ENCODE results near the gene CADPS2. TPM values are rescaled to one million over a fixed set of nuclear protein-coding genes. Genes with fewer than 3 reads are reported as not detected.

CADPS2 gene
- total and polyA plus RNA-seq, 4 experiments from 2014 or later = not detected

GRCh38 chr7:122457325-122457724, 428.9 kb downstream of the CADPS2 start:
- H3K27me3 ChIP-seq (ENCODE audit: insufficient read depth, low read length) = no peaks in the 10 kb centered on the region
- no peak overlapping the region for H3K27ac Mint-ChIP-seq
- no peaks in the 10 kb centered on the region for H3K27me3 Mint-ChIP-seq
- no peak overlapping the region for H3K4me3 ChIP-seq (ENCODE audit: low read length in 2 of 2)
- no peaks in the 10 kb centered on the region for H3K4me1 Mint-ChIP-seq
- POLR2A ChIA-PET (ENCODE audit: partially characterized antibody) = no interaction called here
- H3K4me1 ChIP-seq (ENCODE audit: insufficient read depth, low read length) = no peaks in the 10 kb centered on the region
- peaks cover 0 to 8% (median under 1%) of the 10 kb centered on the region in 8 donors for H3K9me3 Mint-ChIP-seq
- H3K27ac ChIP-seq (ENCODE audit: low read depth, low read length) = no peak overlapping the region
- no peaks in the 10 kb centered on the region for H3K36me3 Mint-ChIP-seq
- intact Hi-C loops (cut with micrococcal nuclease) = no loop called here
- DNase-seq = no peak
- no peak overlapping the region for H3K4me3 Mint-ChIP-seq
- H3K36me3 ChIP-seq (ENCODE audit: insufficient read depth, low read length) = no peaks in the 10 kb centered on the region
- H3K9me3 ChIP-seq (ENCODE audit: control insufficient read depth in 1 of 2, low read length in 2 of 2) = no peaks in the 10 kb centered on the region
- CTCF ChIA-PET (ENCODE audit: partially characterized antibody) = no interaction called here

GRCh38 chr7:122454776-122455507, 431.3 kb downstream of the CADPS2 start:
- no peak overlapping the region for H3K4me3 ChIP-seq (ENCODE audit: low read length in 2 of 2)
- H3K27me3 ChIP-seq (ENCODE audit: insufficient read depth, low read length) = no peaks in the 10 kb centered on the region
- no peaks in the 10 kb centered on the region for H3K36me3 ChIP-seq (ENCODE audit: insufficient read depth, low read length)
- no peak overlapping the region for H3K4me3 Mint-ChIP-seq
- H3K9me3 ChIP-seq (ENCODE audit: control insufficient read depth in 1 of 2, low read length in 2 of 2) = no peaks in the 10 kb centered on the region
- DNase-seq = no peak
- no peaks in the 10 kb centered on the region for H3K27me3 Mint-ChIP-seq
- POLR2A ChIA-PET (ENCODE audit: partially characterized antibody) = no interaction called here
- H3K4me1 ChIP-seq (ENCODE audit: insufficient read depth, low read length) = no peaks in the 10 kb centered on the region
- no peaks in the 10 kb centered on the region for H3K36me3 Mint-ChIP-seq
- H3K27ac ChIP-seq (ENCODE audit: low read depth, low read length) = no peak overlapping the region
- intact Hi-C loops (cut with micrococcal nuclease) = no loop called here
- no peak overlapping the region for H3K27ac Mint-ChIP-seq
- CTCF ChIA-PET (ENCODE audit: partially characterized antibody) = no interaction called here
- H3K9me3 Mint-ChIP-seq = peaks cover 0 to 6% (median 2%) of the 10 kb centered on the region in 8 donors
- H3K4me1 Mint-ChIP-seq = no peaks in the 10 kb centered on the region

GRCh38 chr7:122453432-122453831, 432.8 kb downstream of the CADPS2 start:
- no peak for DNase-seq
- H3K36me3 Mint-ChIP-seq = no peaks in the 10 kb centered on the region
- no peak overlapping the region for H3K27ac Mint-ChIP-seq
- no peaks in the 10 kb centered on the region for H3K27me3 ChIP-seq (ENCODE audit: insufficient read depth, low read length)
- no peak overlapping the region for H3K4me3 ChIP-seq (ENCODE audit: low read length in 2 of 2)
- no peaks in the 10 kb centered on the region for H3K4me1 ChIP-seq (ENCODE audit: insufficient read depth, low read length)
- CTCF ChIA-PET (ENCODE audit: partially characterized antibody) = no interaction called here
- no peaks in the 10 kb centered on the region for H3K9me3 ChIP-seq (ENCODE audit: control insufficient read depth in 1 of 2, low read length in 2 of 2)
- intact Hi-C loops (cut with micrococcal nuclease) = no loop called here
- no peaks in the 10 kb centered on the region for H3K4me1 Mint-ChIP-seq
- POLR2A ChIA-PET (ENCODE audit: partially characterized antibody) = no interaction called here
- H3K27me3 Mint-ChIP-seq = no peaks in the 10 kb centered on the region
- peaks cover 0 to 7% (median under 1%) of the 10 kb centered on the region in 8 donors for H3K9me3 Mint-ChIP-seq
- H3K4me3 Mint-ChIP-seq = no peak overlapping the region
- no peaks in the 10 kb centered on the region for H3K36me3 ChIP-seq (ENCODE audit: insufficient read depth, low read length)
- H3K27ac ChIP-seq (ENCODE audit: low read depth, low read length) = no peak overlapping the region

GRCh38 chr7:122448893-122449589, 437.2 kb downstream of the CADPS2 start:
- intact Hi-C loops (cut with micrococcal nuclease) = no loop called here
- H3K36me3 Mint-ChIP-seq = no peaks in the 10 kb centered on the region
- H3K27me3 Mint-ChIP-seq = no peaks in the 10 kb centered on the region
- no peak for DNase-seq
- H3K27ac ChIP-seq (ENCODE audit: low read depth, low read length) = no peak overlapping the region
- no peaks in the 10 kb centered on the region for H3K27me3 ChIP-seq (ENCODE audit: insufficient read depth, low read length)
- no peak overlapping the region for H3K4me3 ChIP-seq (ENCODE audit: low read length in 2 of 2)
- H3K36me3 ChIP-seq (ENCODE audit: insufficient read depth, low read length) = no peaks in the 10 kb centered on the region
- H3K9me3 Mint-ChIP-seq = peaks cover 0 to 6% (median under 1%) of the 10 kb centered on the region in 8 donors
- H3K9me3 ChIP-seq (ENCODE audit: control insufficient read depth in 1 of 2, low read length in 2 of 2) = no peaks in the 10 kb centered on the region
- no peak overlapping the region for H3K27ac Mint-ChIP-seq
- POLR2A ChIA-PET (ENCODE audit: partially characterized antibody) = no interaction called here
- H3K4me1 Mint-ChIP-seq = no peaks in the 10 kb centered on the region
- H3K4me1 ChIP-seq (ENCODE audit: insufficient read depth, low read length) = no peaks in the 10 kb centered on the region
- H3K4me3 Mint-ChIP-seq = no peak overlapping the region
- CTCF ChIA-PET (ENCODE audit: partially characterized antibody) = no interaction called here

GRCh38 chr7:122442929-122443328, 443.3 kb downstream of the CADPS2 start:
- H3K4me1 Mint-ChIP-seq = no peaks in the 10 kb centered on the region
- no peak for DNase-seq
- Histone ChIP-seq H3K4me3 (ENCODE audit: low read length in 2 of 2) (no peak overlapping the region), H3K9me3 (ENCODE audit: control insufficient read depth in 1 of 2, low read length in 2 of 2) (no peaks in the 10 kb centered on the region), H3K4me1 (ENCODE audit: insufficient read depth, low read length) (no peaks in the 10 kb centered on the region), H3K27me3 (ENCODE audit: insufficient read depth, low read length) (no peaks in the 10 kb centered on the region), H3K27ac (ENCODE audit: low read depth, low read length) (no peak overlapping the region), H3K36me3 (ENCODE audit: insufficient read depth, low read length) (no peaks in the 10 kb centered on the region)
- CTCF ChIA-PET (ENCODE audit: partially characterized antibody) = no interaction called here
- no peak overlapping the region for H3K4me3 Mint-ChIP-seq
- intact Hi-C loops (cut with micrococcal nuclease) = no loop called here
- no peaks in the 10 kb centered on the region for H3K36me3 Mint-ChIP-seq
- no peaks in the 10 kb centered on the region for H3K27me3 Mint-ChIP-seq
- POLR2A ChIA-PET (ENCODE audit: partially characterized antibody) = no interaction called here
- H3K27ac Mint-ChIP-seq = no peak overlapping the region
- H3K9me3 Mint-ChIP-seq = peaks cover 0 to 3% (median under 1%) of the 10 kb centered on the region in 8 donors

GRCh38 chr7:122438492-122438891, 447.8 kb downstream of the CADPS2 start:
- Mint-ChIP-seq H3K4me3 (no peak overlapping the region), H3K27ac (no peak overlapping the region)

GRCh38 chr7:122438006-122438405, 448.3 kb downstream of the CADPS2 start:
- Mint-ChIP-seq H3K4me3 (no peak overlapping the region), H3K9me3 (peaks cover 0 to 4% (median 2%) of the 10 kb centered on the region in 8 donors), H3K27ac (no peak overlapping the region), H3K27me3 (no peaks in the 10 kb centered on the region), H3K36me3 (no peaks in the 10 kb centered on the region), H3K4me1 (no peaks in the 10 kb centered on the region)
- ChIA-PET POLR2A (ENCODE audit: partially characterized antibody) (no interaction called here), CTCF (ENCODE audit: partially characterized antibody) (no interaction called here)
- no peaks in the 10 kb centered on the region for H3K27me3 ChIP-seq (ENCODE audit: insufficient read depth, low read length)
- no peak for DNase-seq
- H3K4me1 ChIP-seq (ENCODE audit: insufficient read depth, low read length) = no peaks in the 10 kb centered on the region
- H3K36me3 ChIP-seq (ENCODE audit: insufficient read depth, low read length) = no peaks in the 10 kb centered on the region
- no peak overlapping the region for H3K4me3 ChIP-seq (ENCODE audit: low read length in 2 of 2)
- H3K27ac ChIP-seq (ENCODE audit: low read depth, low read length) = no peak overlapping the region
- no peaks in the 10 kb centered on the region for H3K9me3 ChIP-seq (ENCODE audit: control insufficient read depth in 1 of 2, low read length in 2 of 2)
- intact Hi-C loops (cut with micrococcal nuclease) = no loop called here

More at GRCh38 chr7:122438492-122438891, 447.8 kb downstream of the CADPS2 start:
- no peaks in the 10 kb centered on the region for H3K36me3 ChIP-seq (ENCODE audit: insufficient read depth, low read length)
- Mint-ChIP-seq H3K36me3 (no peaks in the 10 kb centered on the region), H3K4me1 (no peaks in the 10 kb centered on the region), H3K27me3 (no peaks in the 10 kb centered on the region), H3K9me3 (peaks cover 0 to 4% (median 2%) of the 10 kb centered on the region in 8 donors)
- no peak overlapping the region for H3K27ac ChIP-seq (ENCODE audit: low read depth, low read length)
- no peaks in the 10 kb centered on the region for H3K27me3 ChIP-seq (ENCODE audit: insufficient read depth, low read length)
- no peaks in the 10 kb centered on the region for H3K9me3 ChIP-seq (ENCODE audit: control insufficient read depth in 1 of 2, low read length in 2 of 2)
- ChIA-PET CTCF (ENCODE audit: partially characterized antibody) (no interaction called here), POLR2A (ENCODE audit: partially characterized antibody) (no interaction called here)
- no peaks in the 10 kb centered on the region for H3K4me1 ChIP-seq (ENCODE audit: insufficient read depth, low read length)
- H3K4me3 ChIP-seq (ENCODE audit: low read length in 2 of 2) = no peak overlapping the region
- intact Hi-C loops (cut with micrococcal nuclease) = no loop called here
- DNase-seq = no peak
